GM12872 (cell line): ENCODE data around the gene UNC119B.

Experiments used
- CTCF ChIP-seq: IDR thresholded peaks from 3 replicates; pipeline ENCODE4 v1.5.1; 2011; ENCODE audit warnings: low read depth, mild to moderate bottlenecking, low read length, moderate library complexity; ENCODE audit not compliant: insufficient read depth

Gene UNC119B

GRCh38 chr12:120726961-120727360 is 16.7 kb downstream of the UNC119B start:
- TF ChIP-seq CTCF: no peak

GRCh38 chr12:120733574-120733973 is 23.3 kb downstream of the UNC119B start:
- TF ChIP-seq CTCF: no peak

- TF ChIP-seq CTCF: no peak
Observed at GRCh38 chr12:120734210-120734609, 24.0 kb downstream of the UNC119B start.

- no peak for TF ChIP-seq CTCF
Observed at GRCh38 chr12:120735181-120735580, 24.9 kb downstream of the UNC119B start.

- TF ChIP-seq CTCF: no peak
Observed at GRCh38 chr12:120736404-120737331, 26.4 kb downstream of the UNC119B start.

GRCh38 chr12:120737557-120738251 is 27.4 kb downstream of the UNC119B start:
- no peak for TF ChIP-seq CTCF

GRCh38 chr12:120738252-120739030 is 28.2 kb downstream of the UNC119B start:
- no peak for TF ChIP-seq CTCF
